GM21723 (cell line): Measurements from ENCODE around the gene FSTL3.
"Not testable (repeated sequence)": the region's sequence is repeated elsewhere in the genome, so short reads cannot be mapped to it uniquely, and the experiment has no call there.

Experiments used
- ATAC-seq: cut with Tn5 transposase; IDR thresholded peaks from one replicate; pipeline ENCODE4 v1.9.1; 2021; ENCODE audit warnings: mild to moderate bottlenecking, moderate library complexity; ENCODE audit not compliant: unreplicated experiment

FSTL3 gene

GRCh38 chr19:709196-709964 lies 33.2 kb downstream of the FSTL3 start:
- ATAC-seq: no peak

GRCh38 chr19:709965-710571 lies 33.9 kb downstream of the FSTL3 start:
- ATAC-seq: no peak

- no peak for ATAC-seq
These were observed 34.6 kb downstream of the FSTL3 start for GRCh38 chr19:710767-711166.

- ATAC-seq: no peak
These were observed 35.1 kb downstream of the FSTL3 start for GRCh38 chr19:711254-711653.

- no peak for ATAC-seq
These were observed 39.2 kb downstream of the FSTL3 start for GRCh38 chr19:715347-715746.

GRCh38 chr19:718251-718951 lies 42.2 kb downstream of the FSTL3 start:
- no peak for ATAC-seq

GRCh38 chr19:718991-719512 lies 42.9 kb downstream of the FSTL3 start:
- no peak for ATAC-seq

GRCh38 chr19:719636-720344 lies 43.6 kb downstream of the FSTL3 start:
- no peak for ATAC-seq

- ATAC-seq: no peak
These were observed 44.4 kb downstream of the FSTL3 start for GRCh38 chr19:720345-721160.

- ATAC-seq: no peak
These were observed 46.4 kb downstream of the FSTL3 start for GRCh38 chr19:722553-723101.

- no peak for ATAC-seq
These were observed 47.1 kb downstream of the FSTL3 start for GRCh38 chr19:723247-723646.

- ATAC-seq: no peak
These were observed 47.5 kb downstream of the FSTL3 start for GRCh38 chr19:723714-724113.

- ATAC-seq: no peak
These were observed 49.4 kb downstream of the FSTL3 start for GRCh38 chr19:725461-726089.

GRCh38 chr19:726993-727956 lies 51.1 kb downstream of the FSTL3 start:
- ATAC-seq: no peak

GRCh38 chr19:728011-728410 lies 51.8 kb downstream of the FSTL3 start:
- ATAC-seq: no peak

- not testable (repeated sequence) for ATAC-seq
These were observed 53.4 kb downstream of the FSTL3 start for GRCh38 chr19:729564-729963.

GRCh38 chr19:729965-730668 lies 53.9 kb downstream of the FSTL3 start:
- ATAC-seq: no peak

GRCh38 chr19:731000-731399 lies 54.8 kb downstream of the FSTL3 start:
- ATAC-seq: no peak
